GM13977 (cell line): ENCODE results near the gene CASS4.

Experiments
- DNase-seq: peaks from one replicate; pipeline ENCODE4 v3.0.0; 2012; ENCODE audit warnings: low spot score
- CTCF ChIP-seq: IDR thresholded peaks from 2 replicates; pipeline ENCODE4 v1.5.1; 2012; ENCODE audit warnings: mild to moderate bottlenecking, control low read depth; ENCODE audit not compliant: insufficient read depth; ENCODE audit errors: extremely low read depth, missing control alignments
- in situ Hi-C: fragments of 300-500 bp; cut with MboI; formaldehyde crosslinking; loops from one replicate; pipeline ENCODE4 v1.12.0; 2022; ENCODE audit warnings: low sequenced_read_pairs, low pct_unique_long_range_greater_than_20kb, mixed read lengths, inconsistent platforms; ENCODE audit not compliant: unreplicated experiment

The CASS4 gene

GRCh38 chr20:56391596-56392131 is 20.4 kb upstream of the CASS4 start:
- in situ Hi-C loops: no loop called here
- no peak for DNase-seq

GRCh38 chr20:56392132-56392880 is 19.8 kb upstream of the CASS4 start, which contains the start of the genes AURKA and CSTF1:
AURKA (minus strand) TSS chr20:56392215; CDS start chr20:56388197, 4,018 bp downstream.
CSTF1 (plus strand) TSS chr20:56392645; CDS start chr20:56395553, 2,908 bp downstream.
- in situ Hi-C loops: no loop called here
- TF ChIP-seq CTCF: no peak
- DNase-seq: peak; percentile 98

More at GRCh38 chr20:56391596-56392131, 20.4 kb upstream of the CASS4 start:
- no peak for TF ChIP-seq CTCF

GRCh38 chr20:56392881-56393482 is 19.1 kb upstream of the CASS4 start:
- in situ Hi-C loops: no loop called here
- TF ChIP-seq CTCF: no peak
- DNase-seq: peak; percentile 27

GRCh38 chr20:56393653-56394052 is 18.4 kb upstream of the CASS4 start:
- in situ Hi-C loops: no loop called here
- no peak for DNase-seq
- TF ChIP-seq CTCF: no peak

GRCh38 chr20:56395166-56395565 is 16.9 kb upstream of the CASS4 start:
- DNase-seq: no peak
- in situ Hi-C loops: no loop called here
- TF ChIP-seq CTCF: no peak

- peak; percentile 82 for TF ChIP-seq CTCF
- in situ Hi-C loops: no loop called here
- DNase-seq: peak; percentile 66
These were observed 11.9 kb upstream of the CASS4 start for GRCh38 chr20:56400001-56400640.
